Ishikawa (cell line): ENCODE measurements around the gene HNF1B.

Experiments
- CEBPB ChIP-seq: IDR thresholded peaks from 2 replicates; pipeline ENCODE4 v1.6.1; 2012
- EP300 ChIP-seq: IDR thresholded peaks from 2 replicates; pipeline ENCODE4 v1.6.1; 2012; ENCODE audit warnings: borderline replicate concordance

- no peak for TF ChIP-seq EP300
- TF ChIP-seq CEBPB, result no peak
Observed at GRCh38 chr17:37702598-37702997, 42.3 kb downstream of the HNF1B start.
